Activated B cell treated with CpG ODN at 0.5 μM for 24 hours (primary cell): ENCODE results near the gene LRBA. TPM values are rescaled to one million over a fixed set of nuclear protein-coding genes. Genes with fewer than 3 reads are reported as not detected.

Experiments used
- ATAC-seq: fragments of 200-7000 bp; cut with Tn5 transposase; one replicate; pipeline ENCODE4 v1.10.0; 2021; ENCODE audit warnings: low read depth, mild to moderate bottlenecking, moderate library complexity
- CTCF ChIA-PET: fragments of 350-600 bp; sonication (Branson Sonifier 250); formaldehyde crosslinking; loops from one replicate; lab custom pipeline; 2021; ENCODE audit warnings: antibody characterized with exemption; lab: Charles Lee
- POLR2A ChIA-PET: fragments of 350-600 bp; sonication (Branson Sonifier 250); formaldehyde crosslinking; loops from one replicate; lab custom pipeline; 2021; ENCODE audit warnings: antibody characterized with exemption; lab: Charles Lee
- DNase-seq: peaks from one replicate; pipeline ENCODE4 v3.0.0; 2022
- H3K27ac Mint-ChIP-seq: one replicate; pipeline ENCODE4 v1.8.0; 2020; ENCODE audit warnings: mixed read lengths
- H3K27me3 Mint-ChIP-seq: one replicate; pipeline ENCODE4 v1.8.0; 2021; ENCODE audit warnings: mixed read lengths
- H3K36me3 Mint-ChIP-seq: one replicate; pipeline ENCODE4 v1.8.0; 2021; ENCODE audit warnings: low read depth, mixed read lengths
- H3K4me1 Mint-ChIP-seq: one replicate; pipeline ENCODE4 v1.8.0; 2021; ENCODE audit warnings: mixed read lengths
- H3K4me3 Mint-ChIP-seq: one replicate; pipeline ENCODE4 v1.8.0; 2020; ENCODE audit warnings: mild to moderate bottlenecking, mixed read lengths
- H3K9me3 Mint-ChIP-seq: one replicate; pipeline ENCODE4 v1.8.0; 2020; ENCODE audit warnings: mixed read lengths
- intact Hi-C: fragments of 100-400 bp; cut with micrococcal nuclease; formaldehyde crosslinking; loops from one replicate; pipeline ENCODE4 v1.15.1; 2024
- total RNA-seq: library from RNA; stranded (reverse); gene quantifications from 2 replicates; pipeline ENCODE4 v1.2.3, GENCODE V29; 2022
- TF ChIP-seq, protein P1 (sequence below): fragments of 200-600 bp; IDR thresholded peaks from one replicate; pipeline ENCODE4 v1.8.0; 2022; ENCODE audit warnings: antibody characterized with exemption, mild to moderate bottlenecking

LRBA gene
- total RNA-seq, 1 donor from 2014 or later = 66.5 TPM

DNA sequence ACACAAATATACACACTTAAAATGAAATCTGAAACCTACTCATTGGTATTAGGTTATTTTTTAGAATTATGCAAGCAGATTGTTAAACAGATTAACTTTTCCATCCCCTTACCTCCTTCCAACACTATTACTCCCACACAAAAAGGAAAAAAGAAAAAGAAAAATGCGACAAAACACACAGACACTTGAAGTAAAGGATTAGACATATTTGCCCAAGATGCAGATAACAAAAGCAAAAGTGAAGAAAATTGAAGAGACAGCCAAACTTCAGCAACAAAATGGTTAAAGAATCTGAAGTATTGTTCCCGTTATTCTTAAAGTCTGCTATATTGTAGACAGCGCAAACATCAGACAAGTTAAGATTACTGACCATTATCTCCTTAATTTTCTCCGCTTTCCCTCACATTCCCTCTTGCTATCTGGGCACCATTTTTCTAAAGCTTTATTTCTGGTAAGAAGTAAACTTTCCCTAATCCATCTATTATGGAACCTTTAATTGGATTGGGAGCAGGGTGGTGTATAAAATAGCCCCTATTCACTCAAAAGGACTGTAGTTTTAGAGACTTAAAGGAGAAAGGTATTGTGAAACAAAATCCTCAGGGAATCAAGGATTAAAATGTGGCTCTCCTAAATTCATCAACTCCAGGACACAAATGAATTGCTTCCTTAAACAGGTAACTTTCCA lies 467.8 kb downstream of the LRBA start:
- ChIA-PET CTCF (no interaction called here), POLR2A (no interaction called here)
- intact Hi-C loops = no loop called here
- Mint-ChIP-seq H3K9me3 (no peaks in the 10 kb centered on the region), H3K36me3 (peaks cover 5% of the 10 kb centered on the region), H3K4me1 (no peaks in the 10 kb centered on the region), H3K27ac (no peak overlapping the region), H3K27me3 (no peaks in the 10 kb centered on the region), H3K4me3 (no peak overlapping the region)
- TF ChIP-seq, protein P1, sequence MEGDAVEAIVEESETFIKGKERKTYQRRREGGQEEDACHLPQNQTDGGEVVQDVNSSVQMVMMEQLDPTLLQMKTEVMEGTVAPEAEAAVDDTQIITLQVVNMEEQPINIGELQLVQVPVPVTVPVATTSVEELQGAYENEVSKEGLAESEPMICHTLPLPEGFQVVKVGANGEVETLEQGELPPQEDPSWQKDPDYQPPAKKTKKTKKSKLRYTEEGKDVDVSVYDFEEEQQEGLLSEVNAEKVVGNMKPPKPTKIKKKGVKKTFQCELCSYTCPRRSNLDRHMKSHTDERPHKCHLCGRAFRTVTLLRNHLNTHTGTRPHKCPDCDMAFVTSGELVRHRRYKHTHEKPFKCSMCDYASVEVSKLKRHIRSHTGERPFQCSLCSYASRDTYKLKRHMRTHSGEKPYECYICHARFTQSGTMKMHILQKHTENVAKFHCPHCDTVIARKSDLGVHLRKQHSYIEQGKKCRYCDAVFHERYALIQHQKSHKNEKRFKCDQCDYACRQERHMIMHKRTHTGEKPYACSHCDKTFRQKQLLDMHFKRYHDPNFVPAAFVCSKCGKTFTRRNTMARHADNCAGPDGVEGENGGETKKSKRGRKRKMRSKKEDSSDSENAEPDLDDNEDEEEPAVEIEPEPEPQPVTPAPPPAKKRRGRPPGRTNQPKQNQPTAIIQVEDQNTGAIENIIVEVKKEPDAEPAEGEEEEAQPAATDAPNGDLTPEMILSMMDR = no peak
- DNase-seq (no peak), ATAC-seq (no peak)

DNA sequence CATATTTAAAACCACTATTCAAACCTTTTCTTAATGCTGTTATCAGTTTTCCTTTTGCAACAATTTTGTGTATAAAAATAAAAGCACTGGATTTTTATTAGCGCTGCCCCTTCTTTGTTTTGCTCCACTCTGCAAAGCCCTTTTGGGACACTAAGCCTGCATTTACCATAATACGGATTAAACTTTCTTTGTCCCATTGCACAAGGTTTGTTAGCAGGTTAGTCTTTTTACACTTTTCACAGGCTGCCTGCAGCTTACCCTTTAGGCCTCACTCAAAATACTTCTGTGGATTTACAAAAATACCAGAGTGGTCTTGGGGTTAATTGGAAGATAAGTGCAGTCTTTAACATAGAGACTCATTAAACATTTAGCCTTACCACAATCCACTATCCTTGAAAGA lies 468.8 kb downstream of the LRBA start:
- ATAC-seq (no peak), DNase-seq (no peak)
- ChIA-PET CTCF (no interaction called here), POLR2A (no interaction called here)
- Mint-ChIP-seq H3K27ac (no peak overlapping the region), H3K9me3 (no peaks in the 10 kb centered on the region), H3K4me1 (no peaks in the 10 kb centered on the region), H3K27me3 (no peaks in the 10 kb centered on the region), H3K4me3 (no peak overlapping the region), H3K36me3 (no peaks in the 10 kb centered on the region)
- intact Hi-C loops = no loop called here
- TF ChIP-seq, protein P1 = no peak

DNA sequence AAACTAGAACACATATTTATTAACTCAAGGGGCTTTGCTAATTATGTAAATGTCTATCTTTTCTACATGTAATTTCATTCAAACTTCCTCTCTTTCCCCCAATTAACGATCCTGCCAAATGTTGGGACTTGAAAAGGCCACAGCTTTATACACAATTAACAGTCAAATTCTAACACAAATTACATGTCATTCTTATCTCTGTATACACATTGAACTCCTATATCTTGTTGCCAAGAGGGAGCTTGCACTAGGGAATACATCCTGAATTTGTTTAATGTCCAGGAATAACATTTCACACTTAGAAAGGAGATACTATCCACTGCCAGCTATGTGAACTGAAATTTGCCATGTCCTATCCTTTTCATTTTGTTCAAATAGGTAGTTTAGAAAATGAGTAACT lies 472.0 kb downstream of the LRBA start:
- ATAC-seq (no peak), DNase-seq (no peak)
- intact Hi-C loops = no loop called here
- Mint-ChIP-seq H3K4me1 (no peaks in the 10 kb centered on the region), H3K4me3 (no peak overlapping the region), H3K9me3 (no peaks in the 10 kb centered on the region), H3K27ac (no peak overlapping the region), H3K27me3 (no peaks in the 10 kb centered on the region), H3K36me3 (peaks cover 5% of the 10 kb centered on the region)
- POLR2A ChIA-PET = no interaction called here
- CTCF ChIA-PET = no interaction called here
- TF ChIP-seq, protein P1 = no peak

DNA sequence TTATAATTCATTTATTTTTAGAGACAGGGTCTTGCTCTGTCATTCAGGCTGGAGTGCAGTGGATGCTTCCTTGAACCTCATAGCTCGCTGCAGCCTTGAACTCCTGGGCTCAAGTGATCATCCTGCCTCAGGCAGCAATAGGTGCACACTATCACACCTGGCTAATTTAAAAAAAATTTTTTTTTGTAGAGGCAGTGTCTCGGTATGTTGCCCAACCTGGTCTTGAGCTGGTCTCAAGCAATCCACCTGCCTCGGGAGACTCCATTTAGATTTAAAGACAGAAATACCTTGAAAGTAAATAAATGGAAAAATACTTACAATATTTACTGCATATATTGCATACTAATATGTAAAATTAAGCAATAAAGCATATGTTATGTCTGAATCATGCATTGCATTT lies 473.4 kb downstream of the LRBA start:
- intact Hi-C loops = no loop called here
- no peak for DNase-seq
- no peak for ATAC-seq
- POLR2A ChIA-PET = no interaction called here
- Mint-ChIP-seq H3K27me3 (no peaks in the 10 kb centered on the region), H3K36me3 (peaks cover 14% of the 10 kb centered on the region), H3K4me3 (no peak overlapping the region), H3K4me1 (no peaks in the 10 kb centered on the region), H3K27ac (no peak overlapping the region), H3K9me3 (no peaks in the 10 kb centered on the region)
- CTCF ChIA-PET = no interaction called here
- TF ChIP-seq, protein P1 = no peak

DNA sequence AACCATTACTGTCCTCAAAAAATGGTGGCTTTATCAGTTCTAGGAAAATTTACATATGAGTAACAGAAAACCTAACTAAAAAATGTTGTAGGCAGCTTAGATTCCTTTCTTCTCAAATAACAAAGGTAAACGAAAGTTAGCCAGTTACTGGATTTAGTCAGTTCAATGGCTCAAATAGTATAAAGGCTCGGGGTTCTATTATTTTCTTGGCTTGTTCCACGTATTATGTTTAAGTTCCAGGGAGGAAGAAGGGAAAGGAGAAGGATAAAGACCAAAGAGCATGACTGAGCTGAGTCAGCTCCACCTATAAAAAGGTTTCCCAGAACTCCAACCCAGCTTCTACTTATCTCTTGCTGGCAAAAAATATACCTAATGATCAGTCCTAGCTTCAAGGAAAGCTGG lies 474.1 kb downstream of the LRBA start:
- Mint-ChIP-seq H3K9me3 (no peaks in the 10 kb centered on the region), H3K36me3 (peaks cover 16% of the 10 kb centered on the region), H3K4me1 (no peaks in the 10 kb centered on the region), H3K27me3 (no peaks in the 10 kb centered on the region), H3K27ac (no peak overlapping the region), H3K4me3 (no peak overlapping the region)
- DNase-seq (no peak), ATAC-seq (no peak)
- ChIA-PET POLR2A (no interaction called here), CTCF (no interaction called here)
- intact Hi-C loops = no loop called here
- TF ChIP-seq, protein P1 = no peak
